Dedifferentiated amniotic fluid mesenchymal stem cell (primary cell): ENCODE measurements around the gene SERINC4.
A peak's percentile ranks its signal among the peaks of the same experiment; 100 is the strongest.
"Not testable (repeated sequence)": the region's sequence is repeated elsewhere in the genome, so short reads cannot be mapped to it uniquely, and the experiment has no call there.

Source experiments
- DNase-seq: peaks from one replicate; pipeline ENCODE4 v3.0.0-alpha.2; 2016; ENCODE audit errors: extremely low spot score

SERINC4 gene

GRCh38 chr15:43749690-43750345, 50.2 kb downstream of the SERINC4 start:
- DNase-seq = no peak

- no peak for DNase-seq
Observed at GRCh38 chr15:43748376-43748775, 51.6 kb downstream of the SERINC4 start.

- not testable (repeated sequence) for DNase-seq
Observed at GRCh38 chr15:43746903-43747309, 53.1 kb downstream of the SERINC4 start.

- peak; percentile 80 for DNase-seq
Observed at GRCh38 chr15:43746245-43746902, 53.6 kb downstream of the SERINC4 start, which contains the start of gene PDIA3. TSS of gene PDIA3 (plus strand) at chr15:43746438. CDS start at chr15:43746540, 102 bp downstream.
